OCI-LY7 (cell line): Measurements from ENCODE around the gene SNRK. TPM values are rescaled to one million over a fixed set of nuclear protein-coding genes. Genes with fewer than 3 reads are reported as not detected.

Experiments
- BruUV-seq: library from RNA; stranded (reverse); fragments of 400-500 nt; replicated peaks from 2 replicates; lab custom pipeline; 2021; lab: Mats Ljungman, UMichigan
- CTCF ChIA-PET: fragments of 300-600 bp; sonication (Branson Sonifier 250); formaldehyde crosslinking; loops from one replicate; lab custom pipeline; 2022; ENCODE audit warnings: antibody characterized with exemption; ENCODE audit not compliant: unreplicated experiment; lab: Charles Lee
- POLR2A ChIA-PET: fragments of 300-600 bp; sonication (Branson Sonifier 250); formaldehyde crosslinking; loops from one replicate; lab custom pipeline; 2022; ENCODE audit warnings: antibody characterized with exemption; lab: Charles Lee
- DNase-seq: peaks from one replicate; pipeline ENCODE4 v3.0.0-alpha.2; 2015; ENCODE audit warnings: low spot score
- H2AFZ ChIP-seq: fragments of 200-600 bp; sonication (generic), shearing (Covaris generic); 2 replicates; pipeline ENCODE4 v1.6.1; 2014; ENCODE audit warnings: mild to moderate bottlenecking, antibody characterized with exemption, low read length, moderate library complexity
- H3K27ac ChIP-seq: fragments of 200-600 bp; sonication (generic); 2 replicates; pipeline ENCODE4 v1.5.1; 2014; ENCODE audit warnings: mixed run types, low read depth, mild to moderate bottlenecking, moderate library complexity, low read length, inconsistent platforms; ENCODE audit not compliant: poor library complexity, severe bottlenecking
- H3K36me3 ChIP-seq: fragments of 200-600 bp; sonication (generic); 2 replicates; pipeline ENCODE4 v1.6.1; 2014; ENCODE audit warnings: mild to moderate bottlenecking, antibody characterized with exemption, low read length, moderate library complexity, mixed read lengths; ENCODE audit not compliant: insufficient read depth
- H3K4me1 ChIP-seq: fragments of 200-600 bp; sonication (generic); 2 replicates; pipeline ENCODE4 v1.5.1; 2014; ENCODE audit warnings: mild to moderate bottlenecking, low read length; ENCODE audit not compliant: insufficient read depth, poor library complexity, severe bottlenecking
- H3K4me2 ChIP-seq: fragments of 200-600 bp; sonication (generic); 2 replicates; pipeline ENCODE4 v1.6.1; 2014; ENCODE audit warnings: mild to moderate bottlenecking, low read length
- H3K4me3 ChIP-seq: fragments of 200-600 bp; sonication (generic); 2 replicates; pipeline ENCODE4 v1.5.1; 2014; ENCODE audit warnings: mild to moderate bottlenecking, low read depth, low read length; ENCODE audit not compliant: poor library complexity, severe bottlenecking
- H3K79me2 ChIP-seq: fragments of 200-600 bp; sonication (generic); 2 replicates; pipeline ENCODE4 v1.6.1; 2016; ENCODE audit warnings: low read depth, mild to moderate bottlenecking, low read length, moderate library complexity, mixed read lengths; ENCODE audit not compliant: insufficient read depth
- H3K9me2 ChIP-seq: fragments of 200-600 bp; sonication (generic); 2 replicates; pipeline ENCODE4 v1.6.1; 2016; ENCODE audit warnings: mild to moderate bottlenecking, low read length, mixed read lengths; ENCODE audit not compliant: insufficient read depth
- H3K9me3 ChIP-seq: fragments of 200-600 bp; sonication (generic); 2 replicates; pipeline ENCODE4 v1.6.1; 2014; ENCODE audit warnings: mild to moderate bottlenecking, mixed run types, low read length, mixed read lengths
- H4K20me1 ChIP-seq: fragments of 200-600 bp; sonication (generic); 2 replicates; pipeline ENCODE4 v1.6.1; 2014; ENCODE audit warnings: mild to moderate bottlenecking, antibody characterized with exemption, low read length, moderate library complexity, mixed read lengths; ENCODE audit not compliant: insufficient read depth
- EZH2phosphoT487 ChIP-seq: fragments of 200-600 bp; sonication (generic); IDR thresholded peaks from 2 replicates; pipeline ENCODE4 v1.6.1; 2018; ENCODE audit warnings: low read depth, borderline replicate concordance, mild to moderate bottlenecking, mixed run types, antibody characterized with exemption, low read length, moderate library complexity, mixed read lengths
- intact Hi-C: fragments of 100-400 bp; cut with micrococcal nuclease; formaldehyde crosslinking; loops from one replicate; pipeline ENCODE4 v1.10.0; 2022; ENCODE audit not compliant: unreplicated experiment
- total RNA-seq, 2 experiments: library from RNA; depleted of rRNA in 1 of 2; stranded (reverse); fragments of >200 nt in 1 of 2; shearing (Covaris generic) in 1 of 2; gene quantifications; 2 replicates each; pipeline ENCODE4 v1.2.3, GENCODE V29; 2014 to 2022
- TF ChIP-seq, protein P1 (sequence below): fragments of 200-600 bp; sonication (generic); conservative IDR thresholded peaks from 2 replicates; pipeline ENCODE4 v1.5.1; 2014; ENCODE audit warnings: mild to moderate bottlenecking, antibody characterized with exemption, low read length, moderate library complexity, mixed read lengths

The SNRK gene
- total RNA-seq, 2 experiments from 2014 or later, result 15.5 TPM

DNA sequence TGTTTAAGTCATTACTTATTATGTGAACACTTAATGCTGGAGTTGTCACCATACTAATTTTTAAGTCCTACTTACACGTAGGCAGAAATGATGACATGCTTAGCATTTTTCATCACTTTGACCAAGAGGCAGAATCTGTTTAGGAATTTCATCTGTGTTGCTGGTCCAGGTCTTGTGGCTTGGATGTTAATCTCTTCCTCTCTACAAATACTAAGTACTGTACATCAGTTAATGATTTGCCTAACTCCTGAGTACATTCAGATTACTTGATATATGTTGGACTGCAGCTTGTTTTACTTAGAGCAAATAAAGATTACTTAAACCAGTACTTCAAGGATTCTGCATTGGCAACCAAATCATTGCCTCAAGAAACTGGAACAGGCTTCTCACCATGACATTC is 8.6 kb downstream of the SNRK start:
- H4K20me1 ChIP-seq, result peaks cover 10% of the 10 kb centered on the region; the same call in 1 of the 2 replicates
- H3K27ac ChIP-seq, result no peak overlapping the region
- no peak for DNase-seq
- intact Hi-C loops, result no loop called here
- no peak overlapping the region for H3K4me2 ChIP-seq
- BruUV-seq, result no TSS peak
- H3K36me3 ChIP-seq, result peaks cover 11% of the 10 kb centered on the region; the same call in 1 of the 2 replicates
- TF ChIP-seq, protein P1, sequence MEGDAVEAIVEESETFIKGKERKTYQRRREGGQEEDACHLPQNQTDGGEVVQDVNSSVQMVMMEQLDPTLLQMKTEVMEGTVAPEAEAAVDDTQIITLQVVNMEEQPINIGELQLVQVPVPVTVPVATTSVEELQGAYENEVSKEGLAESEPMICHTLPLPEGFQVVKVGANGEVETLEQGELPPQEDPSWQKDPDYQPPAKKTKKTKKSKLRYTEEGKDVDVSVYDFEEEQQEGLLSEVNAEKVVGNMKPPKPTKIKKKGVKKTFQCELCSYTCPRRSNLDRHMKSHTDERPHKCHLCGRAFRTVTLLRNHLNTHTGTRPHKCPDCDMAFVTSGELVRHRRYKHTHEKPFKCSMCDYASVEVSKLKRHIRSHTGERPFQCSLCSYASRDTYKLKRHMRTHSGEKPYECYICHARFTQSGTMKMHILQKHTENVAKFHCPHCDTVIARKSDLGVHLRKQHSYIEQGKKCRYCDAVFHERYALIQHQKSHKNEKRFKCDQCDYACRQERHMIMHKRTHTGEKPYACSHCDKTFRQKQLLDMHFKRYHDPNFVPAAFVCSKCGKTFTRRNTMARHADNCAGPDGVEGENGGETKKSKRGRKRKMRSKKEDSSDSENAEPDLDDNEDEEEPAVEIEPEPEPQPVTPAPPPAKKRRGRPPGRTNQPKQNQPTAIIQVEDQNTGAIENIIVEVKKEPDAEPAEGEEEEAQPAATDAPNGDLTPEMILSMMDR, result no peak
- no peaks in the 10 kb centered on the region for H3K9me3 ChIP-seq
- H2AFZ ChIP-seq, result no peak overlapping the region
- no peak overlapping the region for H3K4me3 ChIP-seq
- H3K9me2 ChIP-seq, result no peaks in the 10 kb centered on the region
- ChIA-PET CTCF (no interaction called here), POLR2A (interaction anchor here (0.6 kb wide), 1 partner anchor 24 kb away, joined by 4 read pairs; no protein-coding TSS in a partner anchor)
- peaks cover 60% of the 10 kb centered on the region; the same call in 1 of the 2 replicates for H3K79me2 ChIP-seq
- H3K4me1 ChIP-seq, result peaks cover 22% of the 10 kb centered on the region

DNA sequence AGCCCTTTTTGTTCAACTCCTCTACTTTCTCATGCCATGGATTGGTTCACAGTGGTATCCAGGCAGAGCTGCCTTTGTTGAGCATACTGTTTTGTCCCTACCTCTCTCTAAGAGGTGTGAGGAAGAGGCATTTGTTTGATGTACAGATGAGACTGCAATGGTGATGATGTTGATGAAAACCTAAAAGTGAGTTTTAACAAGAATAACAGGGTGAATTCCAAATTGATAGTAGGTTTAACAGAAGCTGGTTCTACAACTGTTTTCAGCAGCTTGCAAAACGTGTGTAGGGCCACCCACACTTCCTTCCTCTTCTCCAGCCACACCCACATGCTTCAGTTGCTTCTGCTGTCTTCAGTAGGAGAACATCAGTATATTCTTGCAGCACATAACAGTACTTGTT is 10.2 kb downstream of the SNRK start:
- Histone ChIP-seq H3K27ac (no peak overlapping the region), H3K79me2 (peaks cover 62% of the 10 kb centered on the region; the same call in 1 of the 2 replicates), H3K4me2 (peak overlapping the region; percentile 53), H3K9me3 (no peaks in the 10 kb centered on the region), H3K4me3 (no peak overlapping the region), H2AFZ (no peak overlapping the region), H4K20me1 (0 out of 2 replicates have a peak, but pooled peaks cover 6% of the 10 kb centered on the region), H3K36me3 (peaks cover 3% of the 10 kb centered on the region; the same call in 1 of the 2 replicates), H3K4me1 (peaks cover 13% of the 10 kb centered on the region), H3K9me2 (no peaks in the 10 kb centered on the region)
- BruUV-seq, result no TSS peak
- no peak for TF ChIP-seq EZH2phosphoT487
- TF ChIP-seq, protein P1, result no peak
- intact Hi-C loops, result no loop called here
- ChIA-PET POLR2A (interaction anchor here (0.6 to 2.6 kb wide), 6 partner anchors 9 to 410 kb away, joined by 3 to 7 read pairs (median 4); partner anchors contain the start of gene SNRK), CTCF (no interaction called here)
- peak; percentile 58 for DNase-seq

DNA sequence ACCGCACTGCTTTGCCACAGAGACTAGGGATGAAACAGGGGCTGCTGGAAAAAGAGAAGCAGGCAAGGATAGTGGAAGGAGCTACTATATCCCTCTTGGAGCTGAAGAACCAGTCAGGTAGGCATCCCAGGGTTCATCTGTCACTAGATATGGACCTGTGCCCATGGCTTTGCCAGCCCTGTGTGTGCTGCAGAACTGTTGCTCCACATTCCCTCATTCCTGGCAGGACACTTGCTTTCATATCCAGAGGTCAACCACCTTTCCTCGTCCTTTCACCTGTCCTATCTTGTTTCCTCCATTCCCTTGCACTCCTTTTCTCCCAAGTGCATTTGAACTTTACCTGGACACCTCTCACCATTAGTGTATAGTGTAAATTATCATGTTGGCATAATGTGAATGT is 12.0 kb downstream of the SNRK start:
- DNase-seq, result no peak
- H3K79me2 ChIP-seq, result peaks cover 55% of the 10 kb centered on the region; the same call in 1 of the 2 replicates
- no peak overlapping the region for H2AFZ ChIP-seq
- intact Hi-C loops, result no loop called here
- H3K36me3 ChIP-seq, result peaks cover 11% of the 10 kb centered on the region
- peaks cover 12% of the 10 kb centered on the region for H3K4me1 ChIP-seq
- H3K4me3 ChIP-seq, result no peak overlapping the region
- H3K9me2 ChIP-seq, result no peaks in the 10 kb centered on the region
- TF ChIP-seq, protein P1, result no peak
- no peak for TF ChIP-seq EZH2phosphoT487
- POLR2A ChIA-PET, result no interaction called here
- H3K4me2 ChIP-seq, result no peak overlapping the region
- H4K20me1 ChIP-seq, result no peaks in the 10 kb centered on the region
- CTCF ChIA-PET, result no interaction called here
- BruUV-seq, result no TSS peak
- H3K9me3 ChIP-seq, result no peaks in the 10 kb centered on the region
- H3K27ac ChIP-seq, result no peak overlapping the region
